ENCODE measurements around the gene ALKAL2. TPM values are rescaled to one million over a fixed set of nuclear protein-coding genes. Genes with fewer than 3 reads are reported as not detected.
A peak's percentile ranks its signal among the peaks of the same experiment; 100 is the strongest.

ALKAL2 gene
- total and polyA plus RNA-seq, 2 of the 13 experiments (the other 11 are each of a cell fraction or from before 2014, with no cell fraction given): 0.22 to 1.7 TPM

- peak; percentile 88 for TF ChIP-seq ZNF501 (CRISPR knock-in tag; IDR thresholded peaks at IDR 0.05)
- TF ChIP-seq ZC3H13 (CRISPR knock-in tag; IDR thresholded peaks at IDR 0.05): no peak; the same call in 1 of the 2 replicates
- no peak for TF ChIP-seq ZNF773 (CRISPR knock-in tag; IDR thresholded peaks at IDR 0.05; ENCODE audit: borderline replicate concordance)
- no peak for TF ChIP-seq TP53 (CRISPR knock-in tag; conservative IDR thresholded peaks at IDR 0.05)
- peak; percentile 70; the same call in 1 of the 2 replicates for TF ChIP-seq YEATS2 (CRISPR knock-in tag; IDR thresholded peaks at IDR 0.05; ENCODE audit: borderline replicate concordance)
- TF ChIP-seq MXI1 (IDR thresholded peaks at IDR 0.05; ENCODE audit: borderline replicate concordance, low read depth, low read length): peak; percentile 82; the same call in 2 of the 3 replicates
- TF ChIP-seq NFE2L2 (IDR thresholded peaks at IDR 0.05; ENCODE audit: low read length): no peak
- 0 out of 2 replicates have a peak, but pooled peaks have one; percentile 20 for TF ChIP-seq ZNF629 (CRISPR knock-in tag; conservative IDR thresholded peaks at IDR 0.05)
- peak; percentile 73 for TF ChIP-seq PHF20 (CRISPR knock-in tag; IDR thresholded peaks at IDR 0.05)
- TF ChIP-seq ZBTB20 (CRISPR knock-in tag; IDR thresholded peaks at IDR 0.05; ENCODE audit: borderline replicate concordance, low read depth): peak; percentile 57; the same call in 1 of the 2 replicates
- TF ChIP-seq ELK4 (CRISPR knock-in tag; IDR thresholded peaks at IDR 0.05; ENCODE audit: borderline replicate concordance): no peak
- 0 out of 2 replicates have a peak, but pooled peaks have one; percentile 8 for TF ChIP-seq MTA1 (CRISPR knock-in tag; IDR thresholded peaks at IDR 0.05; ENCODE audit: borderline replicate concordance)
- TF ChIP-seq ZNF333 (CRISPR knock-in tag; IDR thresholded peaks at IDR 0.05; ENCODE audit: borderline replicate concordance): peak; percentile 96
- no peak for TF ChIP-seq KAT2B (IDR thresholded peaks at IDR 0.05; ENCODE audit: borderline replicate concordance, low read depth, low read length)
- TF ChIP-seq, protein P1, sequence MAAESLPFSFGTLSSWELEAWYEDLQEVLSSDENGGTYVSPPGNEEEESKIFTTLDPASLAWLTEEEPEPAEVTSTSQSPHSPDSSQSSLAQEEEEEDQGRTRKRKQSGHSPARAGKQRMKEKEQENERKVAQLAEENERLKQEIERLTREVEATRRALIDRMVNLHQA (CRISPR knock-in tag; IDR thresholded peaks at IDR 0.05): no peak
- peak; percentile 91 for TF ChIP-seq HNRNPK (IDR thresholded peaks at IDR 0.05; ENCODE audit: low read depth, low read length, poor library complexity, severe bottlenecking)
- TF ChIP-seq SMARCC2 (IDR thresholded peaks at IDR 0.05): no peak
- 0 out of 2 replicates have a peak, but pooled peaks have one; percentile 25 for TF ChIP-seq GPN1 (CRISPR knock-in tag; IDR thresholded peaks at IDR 0.05; ENCODE audit: borderline replicate concordance)
- TF ChIP-seq, protein P2, sequence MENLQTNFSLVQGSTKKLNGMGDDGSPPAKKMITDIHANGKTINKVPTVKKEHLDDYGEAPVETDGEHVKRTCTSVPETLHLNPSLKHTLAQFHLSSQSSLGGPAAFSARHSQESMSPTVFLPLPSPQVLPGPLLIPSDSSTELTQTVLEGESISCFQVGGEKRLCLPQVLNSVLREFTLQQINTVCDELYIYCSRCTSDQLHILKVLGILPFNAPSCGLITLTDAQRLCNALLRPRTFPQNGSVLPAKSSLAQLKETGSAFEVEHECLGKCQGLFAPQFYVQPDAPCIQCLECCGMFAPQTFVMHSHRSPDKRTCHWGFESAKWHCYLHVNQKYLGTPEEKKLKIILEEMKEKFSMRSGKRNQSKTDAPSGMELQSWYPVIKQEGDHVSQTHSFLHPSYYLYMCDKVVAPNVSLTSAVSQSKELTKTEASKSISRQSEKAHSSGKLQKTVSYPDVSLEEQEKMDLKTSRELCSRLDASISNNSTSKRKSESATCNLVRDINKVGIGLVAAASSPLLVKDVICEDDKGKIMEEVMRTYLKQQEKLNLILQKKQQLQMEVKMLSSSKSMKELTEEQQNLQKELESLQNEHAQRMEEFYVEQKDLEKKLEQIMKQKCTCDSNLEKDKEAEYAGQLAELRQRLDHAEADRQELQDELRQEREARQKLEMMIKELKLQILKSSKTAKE (CRISPR knock-in tag; IDR thresholded peaks at IDR 0.05; ENCODE audit: borderline replicate concordance): peak; percentile 46
- TF ChIP-seq DNMT1 (CRISPR knock-in tag; IDR thresholded peaks at IDR 0.05): peak; percentile 27
- TF ChIP-seq ZNF761 (CRISPR knock-in tag; conservative IDR thresholded peaks at IDR 0.05): 0 out of 2 replicates have a peak, but pooled peaks have one; percentile 72
- TF ChIP-seq MYC (CRISPR knock-in tag; IDR thresholded peaks at IDR 0.05; ENCODE audit: borderline replicate concordance): peak; percentile 91
- no peak for TF ChIP-seq ATRX (CRISPR knock-in tag; IDR thresholded peaks at IDR 0.05; ENCODE audit: borderline replicate concordance)
- peak; percentile 100 for TF ChIP-seq ZEB1 (IDR thresholded peaks at IDR 0.05; ENCODE audit: insufficient replicate concordance, low read depth)
- no peak for TF ChIP-seq EEA1 (CRISPR knock-in tag; IDR thresholded peaks at IDR 0.05; ENCODE audit: borderline replicate concordance)
- no peak for TF ChIP-seq FOXC1 (CRISPR knock-in tag; IDR thresholded peaks at IDR 0.05; ENCODE audit: borderline replicate concordance)
Measured at GRCh38 chr2:264493-265468, 23.1 kb downstream of the ALKAL2 start, which contains the start of gene ACP1 (continued).

All from HepG2 (cell line).